ENCODE data around the gene SH3YL1.

SH3YL1 gene

GRCh38 chr2:258933-259332 is 4.9 kb downstream of the SH3YL1 start:
- no peak for DNase-seq (ENCODE audit: low read depth in 2 of 2)

- no peak for DNase-seq (ENCODE audit: low read depth in 2 of 2)
These were observed 6.0 kb downstream of the SH3YL1 start for GRCh38 chr2:257842-258241.

DNA sequence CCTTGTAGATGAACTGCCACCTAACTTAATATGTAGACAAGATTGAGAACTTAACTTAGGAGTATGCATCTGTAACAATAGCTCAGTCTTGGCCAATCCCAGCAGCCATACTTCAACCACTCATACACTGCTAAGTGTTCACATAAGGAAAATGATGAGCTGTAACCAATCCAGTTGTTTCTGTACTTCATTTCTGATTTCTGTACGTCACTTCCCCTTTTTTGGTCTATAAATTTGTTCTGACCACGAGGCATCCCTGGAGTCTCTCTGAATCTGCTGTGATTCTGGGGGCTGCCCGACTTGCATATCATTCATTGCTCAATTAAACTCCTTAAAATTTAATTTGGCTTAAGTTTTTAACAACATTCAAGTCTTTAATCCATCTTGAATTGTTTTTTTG is 6.4 kb downstream of the SH3YL1 start:
- no peak for DNase-seq (ENCODE audit: low read depth in 2 of 2)

GRCh38 chr2:256094-256493 is 7.7 kb downstream of the SH3YL1 start:
- no peak for DNase-seq (ENCODE audit: low read depth in 2 of 2)

- DNase-seq (ENCODE audit: low read depth in 2 of 2): no peak
These were observed 8.6 kb downstream of the SH3YL1 start for GRCh38 chr2:255195-255594.

DNA sequence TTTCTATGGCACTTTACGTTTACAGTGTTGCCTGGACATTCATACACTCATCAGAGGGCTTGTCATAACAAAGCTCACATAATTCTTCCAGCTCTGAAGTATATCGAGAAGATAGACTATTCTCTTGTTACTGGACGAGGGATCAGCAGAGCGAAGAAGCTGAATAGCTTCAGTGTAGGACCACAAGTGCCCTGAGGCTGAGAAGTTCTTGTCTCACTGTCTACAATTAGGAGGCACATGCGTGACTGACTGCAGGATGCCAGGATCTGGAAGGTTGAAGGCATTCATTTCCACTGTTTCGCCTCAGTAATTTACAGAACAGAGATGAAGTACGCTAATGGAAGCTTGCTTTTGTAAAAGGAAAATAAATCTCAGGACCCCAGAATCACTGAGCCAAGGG is 9.6 kb downstream of the SH3YL1 start:
- no peak for DNase-seq (ENCODE audit: low read depth in 2 of 2)

GRCh38 chr2:253202-253638 is 10.6 kb downstream of the SH3YL1 start:
- no peak for DNase-seq (ENCODE audit: low read depth in 2 of 2)

DNA sequence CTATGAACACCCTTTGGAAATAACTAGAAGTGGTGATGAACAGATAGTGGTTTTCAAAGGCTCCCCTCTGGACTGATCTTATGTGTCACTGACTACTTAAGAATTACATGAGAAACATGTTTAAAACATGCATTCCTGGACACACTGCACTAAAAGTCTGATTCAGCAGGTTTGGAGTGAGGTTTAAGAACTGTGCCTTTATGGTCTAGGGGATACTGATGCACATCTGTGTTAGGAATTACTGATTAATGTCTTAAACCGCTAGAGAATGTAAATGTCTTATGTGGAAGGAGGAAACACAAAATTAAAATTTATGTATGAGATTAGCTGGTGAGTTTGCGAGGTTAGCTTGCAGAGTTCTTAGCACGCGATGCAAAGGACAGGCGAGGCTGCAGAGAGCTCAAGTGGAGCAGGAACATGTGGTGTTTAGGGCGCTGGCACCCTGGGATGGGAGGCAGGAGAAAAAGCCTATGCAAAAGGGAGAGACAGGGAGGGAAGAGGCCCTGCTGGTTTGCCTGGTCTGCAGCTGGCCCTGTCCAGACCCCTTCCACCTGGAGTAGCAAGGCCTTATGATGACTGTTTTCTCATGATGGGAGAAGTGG is 11.7 kb downstream of the SH3YL1 start:
- no peak for DNase-seq (ENCODE audit: low read depth in 2 of 2)

- no peak for DNase-seq (ENCODE audit: low read depth in 2 of 2)
These were observed 14.2 kb downstream of the SH3YL1 start for GRCh38 chr2:249538-250042.

- DNase-seq (ENCODE audit: low read depth in 2 of 2): no peak
These were observed 15.1 kb downstream of the SH3YL1 start for GRCh38 chr2:248724-249123.

- DNase-seq (ENCODE audit: low read depth in 2 of 2): peak in 1 of 2 donors; percentile 30
These were observed 17.2 kb downstream of the SH3YL1 start for GRCh38 chr2:246489-247144.

DNA sequence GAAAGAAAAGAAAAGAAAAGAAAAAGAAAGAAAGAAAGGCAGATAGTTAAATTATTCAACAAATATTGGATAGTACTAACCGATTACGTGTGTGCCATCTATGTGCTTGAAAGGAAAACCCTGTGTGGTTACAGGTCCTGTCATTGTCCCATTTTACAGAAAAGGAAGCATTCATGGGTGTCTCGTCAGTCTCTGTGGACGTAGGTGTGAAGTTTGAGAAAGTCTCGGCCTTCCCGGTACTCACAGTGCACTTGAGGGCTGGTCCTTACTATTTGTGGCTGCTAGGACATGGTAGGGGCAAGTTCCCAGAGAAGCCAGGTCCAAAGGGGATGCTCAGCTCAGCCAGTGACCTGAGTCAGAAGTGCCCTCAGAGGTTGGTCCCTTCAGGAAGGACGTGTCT is 19.3 kb downstream of the SH3YL1 start:
- DNase-seq (ENCODE audit: low read depth in 2 of 2): no peak

DNA sequence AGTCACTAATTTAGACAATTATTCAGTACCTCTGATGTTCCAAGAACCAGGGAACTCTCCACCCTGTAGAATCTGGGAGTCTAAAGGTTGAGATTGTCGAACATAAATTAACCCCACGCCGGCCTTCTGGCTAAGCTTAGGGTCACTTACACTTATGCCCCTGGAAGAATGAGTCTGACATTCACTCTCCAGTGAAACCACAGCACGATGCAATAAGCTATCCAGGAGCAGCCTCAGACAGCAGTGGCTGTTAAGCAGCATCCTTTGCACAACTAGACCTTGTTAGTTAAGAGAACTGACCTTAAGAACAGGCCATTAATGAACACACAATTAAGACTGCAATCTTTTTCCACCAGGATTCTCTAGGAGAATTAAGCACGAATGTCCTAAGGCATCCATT is 25.0 kb downstream of the SH3YL1 start:
- no peak for DNase-seq (ENCODE audit: low read depth in 2 of 2)

GRCh38 chr2:238431-238830 is 25.4 kb downstream of the SH3YL1 start:
- no peak for DNase-seq (ENCODE audit: low read depth in 2 of 2)

- DNase-seq (ENCODE audit: low read depth in 2 of 2): no peak
These were observed 26.0 kb downstream of the SH3YL1 start for GRCh38 chr2:237878-238277.

GRCh38 chr2:236993-237539 is 26.8 kb downstream of the SH3YL1 start:
- DNase-seq (ENCODE audit: low read depth in 2 of 2): no peak

GRCh38 chr2:234421-234820 is 29.4 kb downstream of the SH3YL1 start:
- no peak for DNase-seq (ENCODE audit: low read depth in 2 of 2)

GRCh38 chr2:233030-233429 is 30.8 kb downstream of the SH3YL1 start:
- no peak for DNase-seq (ENCODE audit: low read depth in 2 of 2)

DNA sequence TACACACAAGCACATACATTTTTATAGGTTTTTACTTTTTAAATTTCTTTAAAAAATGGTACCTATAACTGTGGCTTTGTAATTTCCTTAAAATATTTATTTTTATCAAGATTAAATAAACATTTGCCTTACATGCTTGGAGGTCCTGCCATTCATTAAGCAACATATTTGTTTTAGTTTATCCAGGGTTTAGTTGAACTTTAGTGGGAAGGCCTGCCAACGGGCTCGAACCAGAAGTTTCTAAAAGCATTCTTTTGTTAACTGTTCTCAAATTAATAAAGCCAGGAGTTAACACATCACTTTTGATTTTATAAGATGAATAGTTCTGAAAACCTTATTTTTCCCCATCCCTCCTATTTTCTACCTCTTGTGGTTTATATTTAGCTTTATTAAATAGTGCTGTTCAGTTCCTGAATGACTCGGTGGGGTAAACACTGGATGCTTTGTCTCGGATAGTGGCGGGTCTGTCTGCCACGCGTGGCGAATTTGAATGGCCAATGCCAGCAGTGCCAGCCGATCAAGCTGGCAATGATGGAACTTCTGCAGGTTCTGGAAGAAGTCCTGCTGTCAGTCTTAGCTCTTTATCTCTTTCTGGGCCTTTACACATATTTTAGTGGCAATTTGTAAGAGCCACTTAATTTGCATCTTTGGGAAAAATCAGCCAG is 32.2 kb downstream of the SH3YL1 start:
- DNase-seq (ENCODE audit: low read depth in 2 of 2): no peak

DNA sequence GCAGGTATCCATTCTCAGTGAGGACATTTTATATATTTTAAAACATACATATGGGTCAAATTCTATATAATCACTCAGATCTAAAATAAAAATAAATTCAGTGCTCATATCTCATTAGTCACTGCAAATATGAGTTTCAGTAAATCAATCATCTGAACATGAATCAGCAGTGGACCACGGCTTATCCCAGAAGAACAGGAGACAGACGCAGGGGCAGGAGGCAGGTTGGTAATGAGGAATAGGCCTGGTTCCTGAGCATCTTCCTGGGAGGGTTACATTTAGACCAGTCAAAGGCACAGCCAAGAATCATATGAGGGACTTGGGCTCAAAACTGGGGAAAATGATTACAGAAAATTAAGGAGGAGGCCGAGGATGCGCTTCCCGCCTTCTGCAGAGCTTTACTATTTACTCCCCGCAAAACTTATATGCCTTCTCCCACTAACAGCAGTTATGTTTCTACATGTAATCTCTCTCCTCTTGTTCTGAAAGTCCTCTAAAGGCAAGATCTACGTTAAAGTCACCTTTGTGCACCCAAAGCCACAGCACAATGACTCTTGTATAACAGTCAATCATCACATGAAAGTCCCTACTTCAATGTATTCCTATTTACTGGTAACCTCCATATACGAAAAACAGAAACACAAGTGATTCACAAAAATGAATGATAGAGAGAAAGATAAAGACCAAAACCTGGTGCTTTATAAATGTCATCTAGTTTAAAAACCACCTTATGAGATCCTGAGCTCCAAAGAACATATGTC is 35.1 kb downstream of the SH3YL1 start:
- no peak for DNase-seq (ENCODE audit: low read depth in 2 of 2)

DNA sequence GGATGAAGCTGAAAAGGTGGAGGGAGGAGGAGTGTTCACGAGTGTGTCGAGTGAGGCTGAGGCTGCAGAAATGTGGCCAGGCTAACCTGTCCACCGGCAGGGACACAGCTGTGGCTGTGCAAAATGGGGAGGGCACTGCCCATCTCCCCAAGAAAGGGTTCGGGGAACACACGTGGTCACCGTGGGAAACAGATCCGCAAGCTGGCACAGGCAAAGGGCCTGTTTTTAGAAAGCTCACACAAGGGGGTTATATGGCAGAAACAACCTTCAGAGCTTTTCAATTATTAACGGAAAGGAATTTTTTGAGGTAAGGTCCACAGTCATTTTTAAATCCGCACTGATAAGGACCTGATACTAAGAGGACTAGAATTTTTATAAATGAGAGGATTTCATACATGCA is 35.7 kb downstream of the SH3YL1 start:
- no peak for DNase-seq (ENCODE audit: low read depth in 2 of 2)
